ENCODE results near the gene ZBTB20. TPM values are rescaled to one million over a fixed set of nuclear protein-coding genes. Genes with fewer than 3 reads are reported as not detected.

Gene ZBTB20
- total and polyA plus RNA-seq, 7 donors: 0.40 to 74.9 (median 41.7) TPM

DNA sequence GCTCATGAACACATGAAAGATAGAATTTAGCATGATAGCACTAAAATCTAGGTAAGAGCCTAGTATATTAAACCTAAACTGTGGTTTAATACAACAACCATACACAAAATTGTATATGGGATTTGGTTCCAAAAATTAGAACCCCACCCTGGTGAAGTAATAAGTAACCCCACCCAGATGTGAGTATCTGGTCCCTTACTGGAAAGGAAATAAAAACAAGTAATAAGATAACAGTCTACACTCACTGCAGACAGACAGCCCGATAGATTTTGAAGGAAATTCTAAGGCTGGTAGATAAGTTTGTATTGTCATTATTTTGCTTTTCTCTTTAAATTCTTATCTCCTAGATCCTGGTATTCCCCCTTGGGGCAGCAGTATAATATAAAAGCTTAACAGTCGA lies 184.9 kb downstream of the ZBTB20 start:
- TF ChIP-seq, protein P1, sequence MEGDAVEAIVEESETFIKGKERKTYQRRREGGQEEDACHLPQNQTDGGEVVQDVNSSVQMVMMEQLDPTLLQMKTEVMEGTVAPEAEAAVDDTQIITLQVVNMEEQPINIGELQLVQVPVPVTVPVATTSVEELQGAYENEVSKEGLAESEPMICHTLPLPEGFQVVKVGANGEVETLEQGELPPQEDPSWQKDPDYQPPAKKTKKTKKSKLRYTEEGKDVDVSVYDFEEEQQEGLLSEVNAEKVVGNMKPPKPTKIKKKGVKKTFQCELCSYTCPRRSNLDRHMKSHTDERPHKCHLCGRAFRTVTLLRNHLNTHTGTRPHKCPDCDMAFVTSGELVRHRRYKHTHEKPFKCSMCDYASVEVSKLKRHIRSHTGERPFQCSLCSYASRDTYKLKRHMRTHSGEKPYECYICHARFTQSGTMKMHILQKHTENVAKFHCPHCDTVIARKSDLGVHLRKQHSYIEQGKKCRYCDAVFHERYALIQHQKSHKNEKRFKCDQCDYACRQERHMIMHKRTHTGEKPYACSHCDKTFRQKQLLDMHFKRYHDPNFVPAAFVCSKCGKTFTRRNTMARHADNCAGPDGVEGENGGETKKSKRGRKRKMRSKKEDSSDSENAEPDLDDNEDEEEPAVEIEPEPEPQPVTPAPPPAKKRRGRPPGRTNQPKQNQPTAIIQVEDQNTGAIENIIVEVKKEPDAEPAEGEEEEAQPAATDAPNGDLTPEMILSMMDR (IDR thresholded peaks at IDR 0.05): no peak
- H3K4me3 ChIP-seq: no peak overlapping the region
- intact Hi-C loops (cut with DNase I): no loop called here
- H3K27ac ChIP-seq: no peak overlapping the region
- ATAC-seq (no peak), DNase-seq (no peak)
- H3K9me3 ChIP-seq: no peaks in the 10 kb centered on the region
- no peaks in the 10 kb centered on the region for H3K27me3 ChIP-seq (ENCODE audit: insufficient read depth in 3 of 3, low read length in 2 of 3)
- H3K4me1 ChIP-seq: no peaks in the 10 kb centered on the region
- 60 to 65% (median 63%) methylated on average over 2 of the region's 2 CpGs for WGBS, 3 donors
- peaks cover 0 to 4% of the 10 kb centered on the region in 2 donors for H3K36me3 ChIP-seq (ENCODE audit: insufficient read depth in 1 of 2, low read depth in 1 of 2)

DNA sequence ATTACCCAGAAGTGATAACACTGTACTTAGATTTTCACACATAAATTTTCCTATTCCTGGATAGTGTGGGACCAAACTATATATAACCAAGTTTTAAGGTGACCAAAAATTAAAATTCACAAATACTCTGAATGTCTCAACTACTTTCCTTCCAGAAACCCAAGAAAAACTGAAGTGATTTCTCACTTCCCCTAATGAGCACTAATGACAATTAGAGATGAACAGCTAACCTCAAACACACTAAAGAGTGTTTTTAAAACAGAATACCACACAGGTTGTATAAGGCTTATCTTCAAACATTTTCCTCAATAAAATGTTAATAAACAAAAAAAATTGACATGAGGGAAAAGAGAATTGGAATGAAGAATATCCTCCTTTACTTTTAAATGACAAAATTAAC lies 188.2 kb downstream of the ZBTB20 start:
- TF ChIP-seq, protein P1 (IDR thresholded peaks at IDR 0.05): no peak
- Histone ChIP-seq H3K9me3 (peaks cover 12% of the 10 kb centered on the region), H3K27ac (no peak overlapping the region), H3K4me1 (no peaks in the 10 kb centered on the region), H3K36me3 (ENCODE audit: insufficient read depth in 1 of 2, low read depth in 1 of 2) (peaks cover 3 to 4% of the 10 kb centered on the region in 2 donors), H3K4me3 (no peak overlapping the region), H3K27me3 (ENCODE audit: insufficient read depth in 3 of 3, low read length in 2 of 3) (no peaks in the 10 kb centered on the region)
- intact Hi-C loops (cut with DNase I): no loop called here
- ATAC-seq (no peak), DNase-seq (no peak)

DNA sequence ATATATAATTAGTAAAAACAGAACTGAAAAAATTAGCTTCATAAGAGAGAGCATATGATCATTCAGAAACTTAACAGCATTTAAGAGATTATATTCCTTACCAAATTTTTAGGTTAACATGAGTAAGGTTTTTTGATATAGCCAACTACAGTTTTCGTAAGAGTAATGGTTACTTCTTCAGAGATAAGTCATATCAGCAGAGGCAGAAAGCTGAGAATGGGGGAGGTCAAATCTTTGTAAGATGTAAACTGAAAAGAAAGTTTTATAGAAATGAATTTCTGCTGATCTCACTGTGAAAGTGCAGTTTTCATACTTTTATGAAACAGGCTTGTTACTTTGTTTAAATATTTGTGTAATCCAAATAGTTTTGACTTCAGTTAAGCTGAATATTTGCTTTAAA lies 193.3 kb downstream of the ZBTB20 start:
- peaks cover 3 to 4% of the 10 kb centered on the region in 2 donors for H3K36me3 ChIP-seq (ENCODE audit: insufficient read depth in 1 of 2, low read depth in 1 of 2)
- TF ChIP-seq, protein P1 (IDR thresholded peaks at IDR 0.05): no peak
- WGBS, 3 donors: 93 to 100% (median 97%) methylated on average over 1 of the region's 1 CpG
- no peaks in the 10 kb centered on the region for H3K4me1 ChIP-seq
- H3K9me3 ChIP-seq: peaks cover 32% of the 10 kb centered on the region
- no peak overlapping the region for H3K4me3 ChIP-seq
- intact Hi-C loops (cut with DNase I): no loop called here
- H3K27me3 ChIP-seq (ENCODE audit: insufficient read depth in 3 of 3, low read length in 2 of 3): no peaks in the 10 kb centered on the region
- ATAC-seq (no peak), DNase-seq (no peak)
- H3K27ac ChIP-seq: no peak overlapping the region

DNA sequence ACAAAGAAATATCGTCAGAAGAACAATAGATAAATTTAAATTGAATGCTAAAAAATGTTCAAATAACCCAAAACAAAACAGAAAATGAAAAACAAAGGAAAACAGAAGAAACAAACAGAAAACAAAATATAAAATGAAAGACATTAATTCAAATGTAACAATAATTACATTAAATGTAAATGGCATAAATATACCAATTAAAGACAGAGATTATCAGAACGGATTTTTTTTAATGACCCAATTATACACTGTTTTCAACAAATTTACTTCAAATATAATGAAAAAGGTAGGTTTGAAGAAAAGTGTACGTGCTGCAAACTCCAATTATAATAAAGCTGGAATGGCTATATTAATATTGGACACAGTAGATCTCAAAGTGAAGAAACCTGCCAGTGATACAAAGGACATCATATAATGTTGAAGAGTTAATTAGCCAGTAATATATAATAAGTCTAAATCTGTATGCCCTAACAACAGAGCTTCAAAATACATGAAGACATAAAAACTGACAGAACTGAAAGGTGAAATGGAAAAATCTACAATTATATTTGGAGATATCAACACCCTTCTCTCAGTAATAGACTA lies 193.8 kb downstream of the ZBTB20 start:
- H3K4me1 ChIP-seq: no peaks in the 10 kb centered on the region
- peaks cover 32% of the 10 kb centered on the region for H3K9me3 ChIP-seq
- no peaks in the 10 kb centered on the region for H3K27me3 ChIP-seq (ENCODE audit: insufficient read depth in 3 of 3, low read length in 2 of 3)
- no peak overlapping the region for H3K4me3 ChIP-seq
- ATAC-seq (no peak), DNase-seq (no peak)
- peaks cover 3% of the 10 kb centered on the region in 2 donors for H3K36me3 ChIP-seq (ENCODE audit: insufficient read depth in 1 of 2, low read depth in 1 of 2)
- intact Hi-C loops (cut with DNase I): no loop called here
- WGBS, 3 donors: 63 to 66% (median 65%) methylated on average over 3 of the region's 3 CpGs
- no peak overlapping the region for H3K27ac ChIP-seq
- TF ChIP-seq, protein P1 (IDR thresholded peaks at IDR 0.05): no peak

DNA sequence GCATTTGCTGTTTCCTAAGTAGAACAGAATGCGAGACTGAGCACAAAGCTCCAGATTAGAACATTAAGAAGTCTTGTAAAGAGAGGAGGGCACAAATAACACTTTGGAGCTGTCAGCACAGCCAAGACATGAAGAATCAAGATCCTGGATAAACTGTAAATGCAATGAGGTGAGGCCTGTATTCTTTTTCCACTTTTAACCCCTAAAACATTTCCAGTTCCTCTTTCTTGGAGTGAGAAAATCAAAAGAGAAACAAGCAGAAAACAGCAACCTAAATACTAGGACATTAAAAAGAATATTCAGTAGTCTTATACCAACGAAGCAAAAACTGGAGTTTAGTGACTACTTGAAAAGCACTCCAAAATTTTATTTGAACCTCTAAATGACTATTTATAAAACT lies 204.3 kb downstream of the ZBTB20 start:
- Histone ChIP-seq H3K4me1 (no peaks in the 10 kb centered on the region), H3K9me3 (no peaks in the 10 kb centered on the region), H3K27ac (no peak overlapping the region), H3K36me3 (ENCODE audit: insufficient read depth in 1 of 2, low read depth in 1 of 2) (no peaks in the 10 kb centered on the region), H3K4me3 (no peak overlapping the region), H3K27me3 (ENCODE audit: insufficient read depth in 3 of 3, low read length in 2 of 3) (no peaks in the 10 kb centered on the region)
- TF ChIP-seq, protein P1 (IDR thresholded peaks at IDR 0.05): no peak
- WGBS, 3 donors: 87 to 93% (median 93%) methylated on average over 2 of the region's 2 CpGs
- ATAC-seq (no peak), DNase-seq (no peak)
- intact Hi-C loops (cut with DNase I): no loop called here

Data from psoas muscle (tissue), 8 donors.